H9 (cell line): ENCODE data around the gene CERS2. TPM values are rescaled to one million over a fixed set of nuclear protein-coding genes. Genes with fewer than 3 reads are reported as not detected.

Experiments
- DNase-seq: peaks from one replicate; pipeline ENCODE4 v3.0.0-alpha.2; 2017
- H2AFZ ChIP-seq: one replicate; pipeline ENCODE4 v1.6.1; 2013; ENCODE audit warnings: mild to moderate bottlenecking, low read length, control low read depth, moderate library complexity
- H2AK5ac ChIP-seq: 2 replicates; pipeline ENCODE4 v1.6.1; 2013; ENCODE audit warnings: low read length, control low read depth, mixed read lengths; ENCODE audit not compliant: insufficient read length
- H2BK120ac ChIP-seq: one replicate; pipeline ENCODE4 v1.6.1; 2013; ENCODE audit warnings: low read depth, mild to moderate bottlenecking, low read length, control low read depth, inconsistent platforms; ENCODE audit not compliant: poor library complexity, severe bottlenecking
- H2BK12ac ChIP-seq: 2 replicates; pipeline ENCODE4 v1.6.1; 2013; ENCODE audit warnings: low read length, control low read depth, mixed read lengths, low read depth; ENCODE audit not compliant: insufficient read length
- H2BK15ac ChIP-seq: 2 replicates; pipeline ENCODE4 v1.6.1; 2013; ENCODE audit warnings: low read depth, low read length, control low read depth
- H2BK20ac ChIP-seq: one replicate; pipeline ENCODE4 v1.6.1; 2013; ENCODE audit warnings: low read depth, mild to moderate bottlenecking, low read length, control low read depth, inconsistent platforms; ENCODE audit not compliant: poor library complexity, severe bottlenecking
- H2BK5ac ChIP-seq: 2 replicates; pipeline ENCODE4 v1.6.1; 2013; ENCODE audit warnings: low read length, control low read depth, mixed read lengths; ENCODE audit not compliant: insufficient read length
- H3K14ac ChIP-seq: 2 replicates; pipeline ENCODE4 v1.6.1; 2013; ENCODE audit warnings: low read length, control low read depth; ENCODE audit not compliant: insufficient read depth
- H3K18ac ChIP-seq: 2 replicates; pipeline ENCODE4 v1.6.1; 2013; ENCODE audit warnings: low read depth, mild to moderate bottlenecking, mixed read lengths, low read length, control low read depth; ENCODE audit not compliant: insufficient read length
- H3K23ac ChIP-seq: 2 replicates; pipeline ENCODE4 v1.6.1; 2013; ENCODE audit warnings: low read length, control low read depth, mixed read lengths, low read depth; ENCODE audit not compliant: insufficient read length
- H3K23me2 ChIP-seq: 2 replicates; pipeline ENCODE4 v1.6.1; 2013; ENCODE audit warnings: low read depth, mild to moderate bottlenecking, mixed read lengths, low read length, control low read depth; ENCODE audit not compliant: insufficient read length, poor library complexity, severe bottlenecking
- H3K27ac ChIP-seq: 2 replicates; pipeline ENCODE4 v1.5.1; 2013; ENCODE audit warnings: low read length, control low read depth, mixed read lengths, low read depth; ENCODE audit not compliant: insufficient read length
- H3K27me3 ChIP-seq: 2 replicates; pipeline ENCODE4 v1.6.1; 2013; ENCODE audit warnings: low read length, control low read depth, inconsistent platforms; ENCODE audit not compliant: insufficient read depth
- H3K4ac ChIP-seq: 2 replicates; pipeline ENCODE4 v1.6.1; 2013; ENCODE audit warnings: low read depth, mild to moderate bottlenecking, control low read depth, inconsistent platforms, low read length, moderate library complexity
- H3K4me1 ChIP-seq: 2 replicates; pipeline ENCODE4 v1.6.1; 2013; ENCODE audit warnings: low read length, control low read depth, inconsistent platforms; ENCODE audit not compliant: insufficient read depth
- H3K4me2 ChIP-seq: 2 replicates; pipeline ENCODE4 v1.6.1; 2013; ENCODE audit warnings: low read length, control low read depth, mixed read lengths; ENCODE audit not compliant: insufficient read length, insufficient read depth
- H3K56ac ChIP-seq: 2 replicates; pipeline ENCODE4 v1.6.1; 2013; ENCODE audit warnings: low read depth, mild to moderate bottlenecking, mixed read lengths, low read length, control low read depth; ENCODE audit not compliant: insufficient read length
- H3K79me1 ChIP-seq: 2 replicates; pipeline ENCODE4 v1.6.1; 2013; ENCODE audit warnings: low read depth, mild to moderate bottlenecking, moderate library complexity, low read length, control low read depth, inconsistent platforms; ENCODE audit not compliant: insufficient read depth, poor library complexity, severe bottlenecking
- H3K79me2 ChIP-seq: 2 replicates; pipeline ENCODE4 v1.6.1; 2013; ENCODE audit warnings: low read length, control low read depth, inconsistent platforms; ENCODE audit not compliant: insufficient read depth
- H3K9ac ChIP-seq: 2 replicates; pipeline ENCODE4 v1.6.1; 2013; ENCODE audit warnings: low read length, control low read depth, mixed read lengths; ENCODE audit not compliant: insufficient read length; ENCODE audit errors: extremely low read depth
- H3K9me3 ChIP-seq: one replicate; pipeline ENCODE4 v1.6.1; 2013; ENCODE audit warnings: low read depth, low read length, inconsistent platforms; ENCODE audit not compliant: control insufficient read depth
- H3T11ph ChIP-seq: one replicate; pipeline ENCODE4 v1.6.1; 2013; ENCODE audit warnings: mild to moderate bottlenecking, low read length, control low read depth, inconsistent platforms
- H4K20me1 ChIP-seq: one replicate; pipeline ENCODE4 v1.6.1; 2013; ENCODE audit not compliant: control insufficient read depth, insufficient read length, insufficient read depth
- H4K5ac ChIP-seq: 2 replicates; pipeline ENCODE4 v1.6.1; 2013; ENCODE audit warnings: low read depth, mild to moderate bottlenecking, mixed read lengths, low read length, control low read depth; ENCODE audit not compliant: insufficient read length
- H4K8ac ChIP-seq: replicated peaks from 2 replicates; pipeline ENCODE4 v1.6.1; 2013; ENCODE audit warnings: low read length, control low read depth, mixed read lengths, low read depth; ENCODE audit not compliant: insufficient read length
- H4K91ac ChIP-seq: 2 replicates; pipeline ENCODE4 v1.6.1; 2013; ENCODE audit warnings: low read depth, mild to moderate bottlenecking, moderate library complexity, mixed read lengths, low read length, control low read depth; ENCODE audit not compliant: insufficient read length
- H3K27ac Mint-ChIP-seq, 3 experiments: 2 replicates in 2 of 3; 3 replicates in 1 of 3; pipeline ENCODE4 v1.8.0; 2020 to 2021; ENCODE audit warnings: mixed read lengths in 3 of 3, mild to moderate bottlenecking in 1 of 3, moderate library complexity in 1 of 3
- H3K27me3 Mint-ChIP-seq: 2 replicates; pipeline ENCODE4 v1.8.0; 2021; ENCODE audit warnings: low read depth, mild to moderate bottlenecking, moderate library complexity, mixed read lengths
- H3K36me3 Mint-ChIP-seq, 3 experiments: 2 replicates in 2 of 3; 3 replicates in 1 of 3; pipeline ENCODE4 v1.8.0; 2020 to 2021; ENCODE audit warnings: low read depth in 3 of 3, mixed read lengths in 3 of 3; ENCODE audit not compliant: insufficient read depth in 1 of 3
- H3K4me1 Mint-ChIP-seq, 2 experiments: 2 replicates each; pipeline ENCODE4 v1.8.0; 2020; ENCODE audit warnings: mixed read lengths in 2 of 2
- H3K4me3 Mint-ChIP-seq, 2 experiments: 2 replicates in 1 of 2; 3 replicates in 1 of 2; pipeline ENCODE4 v1.8.0; 2020 to 2021; ENCODE audit warnings: mild to moderate bottlenecking in 2 of 2, mixed read lengths in 2 of 2, moderate library complexity in 1 of 2
- H3K9me3 Mint-ChIP-seq, 2 experiments: 2 replicates in 1 of 2; 3 replicates in 1 of 2; pipeline ENCODE4 v1.8.0; 2020; ENCODE audit warnings: mild to moderate bottlenecking in 2 of 2, mixed read lengths in 2 of 2, moderate library complexity in 1 of 2
- CTCF ChIP-seq: fragments of 200-600 bp; sonication (generic); conservative IDR thresholded peaks from 3 replicates; pipeline ENCODE4 v1.8.0; 2021; ENCODE audit warnings: antibody characterized with exemption, mild to moderate bottlenecking
- WGBS: extraction: QIAGEN DNeasy Blood & Tissue Kit; methylation state at CpG from one replicate; pipeline ENCODE4 v1.1.7; 2013; ENCODE audit warnings: missing lambda C conversion rate, low lambda C conversion rate, mixed read lengths; ENCODE audit not compliant: insufficient read length; ENCODE audit errors: extremely low coverage; 5-methylcytosine and 5-hydroxymethylcytosine counted together
- total RNA-seq: library from RNA; stranded (reverse); gene quantifications from 2 replicates; pipeline ENCODE4 v1.2.1, GENCODE V29; 2021

The CERS2 gene
- total RNA-seq, 1 experiment from 2014 or later: 201 TPM

DNA sequence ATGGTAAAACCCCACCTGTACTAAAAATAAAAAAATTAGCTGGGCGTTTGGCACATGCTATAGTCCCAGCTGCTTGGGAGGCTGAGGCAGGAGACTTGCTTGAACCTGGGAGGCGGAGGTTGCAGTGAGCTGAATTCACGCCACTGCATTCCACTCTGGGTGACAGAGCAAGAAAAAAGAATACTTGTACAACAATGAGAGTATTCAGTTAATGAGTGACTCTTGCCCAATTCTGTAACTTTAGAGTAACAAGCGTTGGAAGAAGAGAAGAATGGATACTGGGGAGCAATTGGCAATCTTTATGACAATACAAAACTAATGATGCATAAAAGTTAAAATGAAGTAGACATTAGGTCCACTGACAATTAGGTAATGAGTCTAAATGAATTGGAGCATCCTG lies 18.0 kb upstream of the CERS2 start:
- Histone ChIP-seq H2AFZ (no peak overlapping the region), H2BK5ac (no peak overlapping the region), H3K79me1 (no peaks in the 10 kb centered on the region), H3K4ac (no peak overlapping the region), H3K14ac (no peak overlapping the region), H3K79me2 (no peaks in the 10 kb centered on the region), H2BK120ac (no peak overlapping the region), H3K23me2 (no peaks in the 10 kb centered on the region), H3K56ac (no peak overlapping the region), H2AK5ac (no peak overlapping the region), H3K9me3 (no peaks in the 10 kb centered on the region), H4K8ac (no peak overlapping the region), H4K91ac (no peak overlapping the region), H3K23ac (no peak overlapping the region), H3T11ph (no peak overlapping the region), H3K9ac (no peak overlapping the region), H4K5ac (no peak overlapping the region), H4K20me1 (no peaks in the 10 kb centered on the region), H2BK20ac (no peak overlapping the region), H2BK15ac (no peak overlapping the region), H3K27ac (no peak overlapping the region), H3K4me1 (no peaks in the 10 kb centered on the region), H3K4me2 (no peak overlapping the region), H2BK12ac (no peak overlapping the region), H3K27me3 (no peaks in the 10 kb centered on the region), H3K18ac (no peak overlapping the region)
- H3K36me3 Mint-ChIP-seq: peaks cover 0 to 2% (median 0%) of the 10 kb centered on the region in 3 experiments; a peak in 1 of 7 replicates
- peaks cover 5% of the 10 kb centered on the region in 2 experiments for H3K4me1 Mint-ChIP-seq
- H3K27ac Mint-ChIP-seq: no peak overlapping the region
- DNase-seq: no peak
- no peak for TF ChIP-seq CTCF
- no CpG with 5 or more reads among the region's 4 CpGs for WGBS
- no peaks in the 10 kb centered on the region for H3K27me3 Mint-ChIP-seq
- no peak overlapping the region for H3K4me3 Mint-ChIP-seq
- H3K9me3 Mint-ChIP-seq: no peaks in the 10 kb centered on the region; a peak in 1 of 5 replicates
